K562 (cell line): ENCODE data around the gene FOLR2. TPM values are rescaled to one million over a fixed set of nuclear protein-coding genes. Genes with fewer than 3 reads are reported as not detected.
A peak's percentile ranks its signal among the peaks of the same experiment; 100 is the strongest.

Experiments
- ATAC-seq: fragments of 200-7000 bp; cut with Tn5 transposase; 3 replicates; pipeline ENCODE4 v1.9.1; 2020; ENCODE audit warnings: moderate library complexity
- BruUV-seq: library from RNA; stranded (reverse); fragments of 400-500 nt; replicated peaks from 2 replicates; lab custom pipeline; 2021; lab: Mats Ljungman, UMichigan
- CTCF ChIA-PET: fragments of 300-600 bp; formaldehyde crosslinking; extraction: SDS; loops from one replicate; lab custom pipeline; 2021; ENCODE audit warnings: low intra/inter-chr PET ratio; lab: Yijun Ruan, JAX
- POLR2A ChIA-PET: fragments of 300-600, 350-650 bp; sonication (Branson Sonifier 250); formaldehyde crosslinking; extraction: SDS; loops from one replicate; lab custom pipeline; 2021; ENCODE audit warnings: antibody characterized with exemption, inconsistent platforms; lab: Yijun Ruan, JAX
- DNase-seq, 4 experiments: peaks; one replicate each; pipeline versions ENCODE4 v3.0.0 to v3.0.0-alpha.2; 2011 to 2018; ENCODE audit warnings: low spot score in 3 of 4, mixed read lengths in 3 of 4; ENCODE audit errors: extremely low read depth in 1 of 4
- FAIRE-seq: peaks from 2 replicates; lab custom pipeline; 2011; peaks lifted over from hg19 to GRCh38; lab: Jason Lieb, UNC
- H2AFZ ChIP-seq: 2 replicates; pipeline ENCODE4 v1.6.0; 2011; ENCODE audit warnings: low read depth, low read length, control low read depth, inconsistent platforms
- H3K27ac ChIP-seq: fragments of 200-600 bp; 3 replicates; pipeline ENCODE4 v1.8.0; 2011; ENCODE audit warnings: low read depth, mild to moderate bottlenecking, control low read depth, inconsistent platforms, low read length, moderate library complexity, mixed read lengths; ENCODE audit errors: extremely low read depth
- H3K27me3 ChIP-seq, 2 experiments: fragments of 300-600 bp in 1 of 2; 2 replicates in 1 of 2; 3 replicates in 1 of 2; pipeline versions ENCODE4 v1.6.0 to v1.8.0; 2011; ENCODE audit warnings: inconsistent platforms in 2 of 2, low read length in 2 of 2, mild to moderate bottlenecking in 1 of 2, mixed read lengths in 1 of 2, moderate library complexity in 1 of 2; ENCODE audit not compliant: control insufficient read depth in 2 of 2, insufficient read depth in 2 of 2
- H3K36me3 ChIP-seq: fragments of 300-600 bp; 3 replicates; pipeline ENCODE4 v1.8.0; 2011; ENCODE audit warnings: mild to moderate bottlenecking, low read length, inconsistent platforms; ENCODE audit not compliant: control insufficient read depth, insufficient read depth
- H3K4me1 ChIP-seq, 2 experiments: fragments of 200-600 bp in 1 of 2; replicated peaks in 1 of 2; 2 replicates in 1 of 2; 3 replicates in 1 of 2; pipeline versions ENCODE4 v1.5.1 to v1.8.0; 2011; ENCODE audit warnings: inconsistent platforms in 2 of 2, low read length in 2 of 2, mild to moderate bottlenecking in 1 of 2, mixed read lengths in 1 of 2, moderate library complexity in 1 of 2; ENCODE audit not compliant: control insufficient read depth in 2 of 2, insufficient read depth in 2 of 2
- H3K4me2 ChIP-seq: 2 replicates; pipeline ENCODE4 v1.6.1; 2011; ENCODE audit warnings: low read length, control low read depth, inconsistent platforms, mixed read lengths; ENCODE audit not compliant: insufficient read depth
- H3K4me3 ChIP-seq: fragments of 200-600 bp; sonication (generic), shearing (Covaris generic); 2 replicates; pipeline ENCODE4 v1.5.1; 2016; ENCODE audit warnings: control low read depth, inconsistent platforms
- H3K79me2 ChIP-seq: fragments of 200-600 bp; 3 replicates; pipeline ENCODE4 v1.8.0; 2011; ENCODE audit warnings: low read length, inconsistent platforms; ENCODE audit not compliant: control insufficient read depth, insufficient read depth
- H3K9ac ChIP-seq, 2 experiments: 2 replicates each; pipeline versions ENCODE4 v1.6.0 to v1.6.1; 2011; ENCODE audit warnings: low read depth in 2 of 2, low read length in 2 of 2, control low read depth in 1 of 2, inconsistent platforms in 1 of 2, mild to moderate bottlenecking in 1 of 2, mixed read lengths in 1 of 2; ENCODE audit not compliant: insufficient read depth in 1 of 2
- H3K9me1 ChIP-seq: one replicate; pipeline ENCODE4 v1.6.0; 2011; ENCODE audit warnings: inconsistent platforms, mild to moderate bottlenecking, low read length, moderate library complexity; ENCODE audit not compliant: control insufficient read depth, insufficient read depth
- H3K9me3 ChIP-seq: replicated peaks from 2 replicates; pipeline ENCODE4 v1.5.1; 2011; ENCODE audit warnings: low read depth, low read length, inconsistent platforms; ENCODE audit not compliant: control insufficient read depth, insufficient read depth
- H4K20me1 ChIP-seq: replicated peaks from 2 replicates; pipeline ENCODE4 v1.6.1; 2011; ENCODE audit warnings: low read length, inconsistent platforms, mixed read lengths; ENCODE audit not compliant: control insufficient read depth, insufficient read depth
- ELF2 ChIP-seq: fragments of 250-450 bp; sonication (Bioruptor Pico); IDR thresholded peaks from 2 replicates; pipeline ENCODE4 v1.5.0; 2021; ENCODE audit warnings: mild to moderate bottlenecking
- EZH2 ChIP-seq: IDR thresholded peaks from 2 replicates; pipeline ENCODE4 v1.6.1; 2012; ENCODE audit warnings: low read depth, mild to moderate bottlenecking, inconsistent platforms, low read length, borderline replicate concordance
- RFX5 ChIP-seq: IDR thresholded peaks from 2 replicates; pipeline ENCODE4 v1.6.1; 2011; ENCODE audit warnings: low read depth, mild to moderate bottlenecking, improper control_type of control experiment, low read length
- WGBS: fragments of 100-300 bp; shearing (Covaris generic); methylation state at CpG from one replicate; pipeline ENCODE4 v1.1.6; 2016; ENCODE audit warnings: low coverage, mixed read lengths; ENCODE audit not compliant: insufficient coverage; ENCODE audit errors: missing lambda C conversion rate; 5-methylcytosine and 5-hydroxymethylcytosine counted together
- in situ Hi-C: fragments of 300-500 bp; cut with MboI; formaldehyde crosslinking; loops from 4 replicates; pipeline ENCODE4 v1.15.0; 2018; ENCODE audit warnings: inconsistent platforms, mixed read lengths
- intact Hi-C: fragments of 100-400 bp; cut with micrococcal nuclease; formaldehyde crosslinking; loops from 2 replicates; pipeline ENCODE4 v1.14.2; 2022
- polyA plus RNA-seq, 8 experiments: library from polyadenylated mRNA; depleted of rRNA in 4 of 8; stranded (reverse) in 5 of 8; unstranded in 3 of 8; fragments of >200 nt; fragmentation: Nextera tagmentation in 2 of 8; fragmentation: Illumina TruSeq in 1 of 8; extraction: Ambion mirVana in 2 of 8; extraction: Trizol in 1 of 8; gene quantifications; 2 replicates each; pipeline versions ENCODE4 v1.2.1 to v1.2.3, GENCODE V29; 2011 to 2014; ENCODE audit warnings: inconsistent platforms in 1 of 8, missing spikeins in 1 of 8
- total RNA-seq, 7 experiments: library from RNA; depleted of rRNA in 6 of 7; stranded (reverse); fragments of >200 nt in 6 of 7; fragmentation: Illumina TruSeq in 2 of 7; extraction: Trizol in 2 of 7; gene quantifications; 2 replicates each; pipeline versions ENCODE4 v1.2.1 to v1.2.3, GENCODE V29; 2011 to 2021; ENCODE audit warnings: low replicate concordance in 1 of 7
- TF ChIP-seq, protein P1 (sequence below): fragments of 200-800 bp; sonication (Bioruptor generic); IDR thresholded peaks from 2 replicates; pipeline ENCODE4 v1.6.1; 2016; ENCODE audit warnings: missing genetic modification characterization, missing compliant biosample characterization
- TF ChIP-seq, protein P2 (sequence below): sonication (generic); formaldehyde crosslinking; IDR thresholded peaks from 2 replicates; pipeline ENCODE4 v1.8.0; 2022; ENCODE audit warnings: missing genetic modification reagents, mild to moderate bottlenecking, moderate library complexity, borderline replicate concordance

FOLR2 gene
- total and polyA plus RNA-seq, 9 of the 15 experiments (the other 6 are each of a cell fraction or from before 2014, with no cell fraction given) = 0.27 TPM; not detected in 8

GRCh38 chr11:72226701-72227100 lies 10.1 kb downstream of the FOLR2 start:
- in situ Hi-C loops = no loop called here
- Histone ChIP-seq H4K20me1 (no peaks in the 10 kb centered on the region), H3K9me1 (peaks cover 8% of the 10 kb centered on the region), H3K4me2 (no peak overlapping the region)
- ATAC-seq = no peak
- intact Hi-C loops = no loop called here
- no peak for TF ChIP-seq ELF2 (CRISPR knock-in tag)
- no peak for TF ChIP-seq RFX5
- TF ChIP-seq, protein P1, sequence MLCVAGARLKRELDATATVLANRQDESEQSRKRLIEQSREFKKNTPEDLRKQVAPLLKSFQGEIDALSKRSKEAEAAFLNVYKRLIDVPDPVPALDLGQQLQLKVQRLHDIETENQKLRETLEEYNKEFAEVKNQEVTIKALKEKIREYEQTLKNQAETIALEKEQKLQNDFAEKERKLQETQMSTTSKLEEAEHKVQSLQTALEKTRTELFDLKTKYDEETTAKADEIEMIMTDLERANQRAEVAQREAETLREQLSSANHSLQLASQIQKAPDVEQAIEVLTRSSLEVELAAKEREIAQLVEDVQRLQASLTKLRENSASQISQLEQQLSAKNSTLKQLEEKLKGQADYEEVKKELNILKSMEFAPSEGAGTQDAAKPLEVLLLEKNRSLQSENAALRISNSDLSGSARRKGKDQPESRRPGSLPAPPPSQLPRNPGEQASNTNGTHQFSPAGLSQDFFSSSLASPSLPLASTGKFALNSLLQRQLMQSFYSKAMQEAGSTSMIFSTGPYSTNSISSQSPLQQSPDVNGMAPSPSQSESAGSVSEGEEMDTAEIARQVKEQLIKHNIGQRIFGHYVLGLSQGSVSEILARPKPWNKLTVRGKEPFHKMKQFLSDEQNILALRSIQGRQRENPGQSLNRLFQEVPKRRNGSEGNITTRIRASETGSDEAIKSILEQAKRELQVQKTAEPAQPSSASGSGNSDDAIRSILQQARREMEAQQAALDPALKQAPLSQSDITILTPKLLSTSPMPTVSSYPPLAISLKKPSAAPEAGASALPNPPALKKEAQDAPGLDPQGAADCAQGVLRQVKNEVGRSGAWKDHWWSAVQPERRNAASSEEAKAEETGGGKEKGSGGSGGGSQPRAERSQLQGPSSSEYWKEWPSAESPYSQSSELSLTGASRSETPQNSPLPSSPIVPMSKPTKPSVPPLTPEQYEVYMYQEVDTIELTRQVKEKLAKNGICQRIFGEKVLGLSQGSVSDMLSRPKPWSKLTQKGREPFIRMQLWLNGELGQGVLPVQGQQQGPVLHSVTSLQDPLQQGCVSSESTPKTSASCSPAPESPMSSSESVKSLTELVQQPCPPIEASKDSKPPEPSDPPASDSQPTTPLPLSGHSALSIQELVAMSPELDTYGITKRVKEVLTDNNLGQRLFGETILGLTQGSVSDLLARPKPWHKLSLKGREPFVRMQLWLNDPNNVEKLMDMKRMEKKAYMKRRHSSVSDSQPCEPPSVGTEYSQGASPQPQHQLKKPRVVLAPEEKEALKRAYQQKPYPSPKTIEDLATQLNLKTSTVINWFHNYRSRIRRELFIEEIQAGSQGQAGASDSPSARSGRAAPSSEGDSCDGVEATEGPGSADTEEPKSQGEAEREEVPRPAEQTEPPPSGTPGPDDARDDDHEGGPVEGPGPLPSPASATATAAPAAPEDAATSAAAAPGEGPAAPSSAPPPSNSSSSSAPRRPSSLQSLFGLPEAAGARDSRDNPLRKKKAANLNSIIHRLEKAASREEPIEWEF (CRISPR knock-in tag) = no peak
- TF ChIP-seq EZH2 = no peak
- TF ChIP-seq, protein P2, sequence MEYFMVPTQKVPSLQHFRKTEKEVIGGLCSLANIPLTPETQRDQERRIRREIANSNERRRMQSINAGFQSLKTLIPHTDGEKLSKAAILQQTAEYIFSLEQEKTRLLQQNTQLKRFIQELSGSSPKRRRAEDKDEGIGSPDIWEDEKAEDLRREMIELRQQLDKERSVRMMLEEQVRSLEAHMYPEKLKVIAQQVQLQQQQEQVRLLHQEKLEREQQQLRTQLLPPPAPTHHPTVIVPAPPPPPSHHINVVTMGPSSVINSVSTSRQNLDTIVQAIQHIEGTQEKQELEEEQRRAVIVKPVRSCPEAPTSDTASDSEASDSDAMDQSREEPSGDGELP (CRISPR knock-in tag) = peak; percentile 44; the same call in 1 of the 2 replicates
- TF ChIP-seq, all 486 proteins: peak for 1
- peak overlapping the region in 1 of 2 experiments; percentile 12; a peak in 1 of 4 replicates for H3K9ac ChIP-seq
- H3K27me3 ChIP-seq = no peaks in the 10 kb centered on the region
- peaks cover 27% of the 10 kb centered on the region for H3K79me2 ChIP-seq
- no peak for FAIRE-seq
- H3K36me3 ChIP-seq = peaks cover 56% of the 10 kb centered on the region; the same call in 2 of the 3 replicates
- no peak overlapping the region for H3K27ac ChIP-seq
- H2AFZ ChIP-seq = no peak overlapping the region
- peaks cover 20 to 57% of the 10 kb centered on the region in 2 experiments for H3K4me1 ChIP-seq
- no peak overlapping the region for H3K4me3 ChIP-seq
- DNase-seq = no peak
- no TSS peak for BruUV-seq
- 82% methylated on average over 5 of the region's 5 CpGs for WGBS
- ChIA-PET POLR2A (interaction anchor here (0.8 to 2.9 kb wide), 5 partner anchors 10 to 225 kb away, joined by 3 to 13 read pairs (median 4); partner anchors contain the start of gene CLPB), CTCF (no interaction called here)
- H3K9me3 ChIP-seq = no peaks in the 10 kb centered on the region
